Activated CD8-positive, alpha-beta T cell treated with anti-CD3 and anti-CD28 coated beads for 36 hours (primary cell): Measurements from ENCODE around the gene PAM16. TPM values are rescaled to one million over a fixed set of nuclear protein-coding genes. Genes with fewer than 3 reads are reported as not detected.

Source experiments
- ATAC-seq: fragments of 200-7000 bp; cut with Tn5 transposase; one replicate; pipeline ENCODE4 v1.10.0; 2021; ENCODE audit warnings: mild to moderate bottlenecking, moderate library complexity
- CTCF ChIA-PET: fragments of 350-600 bp; sonication (Branson Sonifier 250); formaldehyde crosslinking; loops from one replicate; lab custom pipeline; 2021; ENCODE audit warnings: antibody characterized with exemption; lab: Charles Lee
- POLR2A ChIA-PET: fragments of 350-600 bp; sonication (Branson Sonifier 250); formaldehyde crosslinking; loops from one replicate; lab custom pipeline; 2021; ENCODE audit warnings: antibody characterized with exemption; lab: Charles Lee
- DNase-seq: peaks from one replicate; pipeline ENCODE4 v3.0.0-alpha.2; 2020
- H3K27ac Mint-ChIP-seq: one replicate; pipeline ENCODE4 v1.8.0; 2021; ENCODE audit warnings: mild to moderate bottlenecking, mixed read lengths
- H3K27me3 Mint-ChIP-seq: one replicate; pipeline ENCODE4 v1.8.0; 2021; ENCODE audit warnings: mixed read lengths
- H3K36me3 Mint-ChIP-seq: one replicate; pipeline ENCODE4 v1.8.0; 2021; ENCODE audit warnings: low read depth, mixed read lengths
- H3K4me1 Mint-ChIP-seq: one replicate; pipeline ENCODE4 v1.8.0; 2021; ENCODE audit warnings: low read depth, mixed read lengths
- H3K4me3 Mint-ChIP-seq: one replicate; pipeline ENCODE4 v1.8.0; 2021; ENCODE audit warnings: mild to moderate bottlenecking, moderate library complexity, mixed read lengths
- H3K9me3 Mint-ChIP-seq: one replicate; pipeline ENCODE4 v1.8.0; 2021; ENCODE audit warnings: mixed read lengths
- CTCF ChIP-seq: fragments of 200-600 bp; IDR thresholded peaks from one replicate; pipeline ENCODE4 v1.8.0; 2022; ENCODE audit warnings: antibody characterized with exemption, mild to moderate bottlenecking
- intact Hi-C: fragments of 100-400 bp; cut with micrococcal nuclease; formaldehyde crosslinking; loops from one replicate; pipeline ENCODE4 v1.10.0; 2022
- total RNA-seq, 2 experiments: library from RNA; stranded (reverse); gene quantifications; one replicate each; pipeline ENCODE4 v1.2.3, GENCODE V29; 2021

The PAM16 gene
- total RNA-seq, 2 experiments from 2014 or later, result 65.9 to 70.1 TPM

GRCh38 chr16:4328782-4329775 is 22.0 kb downstream of the PAM16 start:
- CTCF ChIA-PET, result interaction anchor here (0.8 to 6.6 kb wide), 22 partner anchors 10 to 128 kb away, joined by 3 to 54 read pairs (median 5); partner anchors contain the start of gene TFAP4
- Mint-ChIP-seq H3K36me3 (no peaks in the 10 kb centered on the region), H3K4me1 (peaks cover 4% of the 10 kb centered on the region), H3K27me3 (no peaks in the 10 kb centered on the region), H3K4me3 (no peak overlapping the region), H3K27ac (no peak overlapping the region), H3K9me3 (no peaks in the 10 kb centered on the region)
- intact Hi-C loops, result no loop called here
- POLR2A ChIA-PET, result interaction anchor here (1.0 to 1.4 kb wide), 3 partner anchors 11 to 58 kb away, joined by 3 to 5 read pairs (median 4); no protein-coding TSS in a partner anchor
- no peak for ATAC-seq
- no peak for DNase-seq
- TF ChIP-seq CTCF, result no peak

GRCh38 chr16:4328046-4328781 is 22.9 kb downstream of the PAM16 start:
- intact Hi-C loops, result no loop called here
- CTCF ChIA-PET, result interaction anchor here (0.8 to 6.6 kb wide), 17 partner anchors 9 to 128 kb away, joined by 3 to 54 read pairs (median 5); partner anchors contain the start of genes GLIS2 and TFAP4

GRCh38 chr16:4327386-4328045 is 23.6 kb downstream of the PAM16 start:
- CTCF ChIA-PET, result interaction anchor here (0.8 to 6.6 kb wide), 17 partner anchors 9 to 73 kb away, joined by 3 to 54 read pairs (median 5); partner anchors contain the start of genes GLIS2 and TFAP4

More at GRCh38 chr16:4328046-4328781, 22.9 kb downstream of the PAM16 start:
- no peaks in the 10 kb centered on the region for H3K27me3 Mint-ChIP-seq
- H3K4me3 Mint-ChIP-seq, result peak overlapping the region; percentile 32
- H3K9me3 Mint-ChIP-seq, result no peaks in the 10 kb centered on the region
- H3K4me1 Mint-ChIP-seq, result peaks cover 4% of the 10 kb centered on the region
- DNase-seq, result peak; percentile 74
- ATAC-seq, result peak; percentile 83
- TF ChIP-seq CTCF, result peak; percentile 70
- POLR2A ChIA-PET, result interaction anchor here (0.9 to 1.2 kb wide), 4 partner anchors 9 to 57 kb away, joined by 3 to 5 read pairs (median 4); no protein-coding TSS in a partner anchor
- no peaks in the 10 kb centered on the region for H3K36me3 Mint-ChIP-seq
- H3K27ac Mint-ChIP-seq, result no peak overlapping the region

More at GRCh38 chr16:4327386-4328045, 23.6 kb downstream of the PAM16 start:
- POLR2A ChIA-PET, result interaction anchor here (0.9 to 1.2 kb wide), 3 partner anchors 10 to 22 kb away, joined by 3 to 4 read pairs (median 3); no protein-coding TSS in a partner anchor
- DNase-seq, result no peak
- Mint-ChIP-seq H3K4me1 (peaks cover 4% of the 10 kb centered on the region), H3K4me3 (no peak overlapping the region), H3K27ac (no peak overlapping the region), H3K36me3 (no peaks in the 10 kb centered on the region), H3K9me3 (no peaks in the 10 kb centered on the region), H3K27me3 (no peaks in the 10 kb centered on the region)
- ATAC-seq, result peak; percentile 26
- TF ChIP-seq CTCF, result no peak
- intact Hi-C loops, result no loop called here
